GM19468 (cell line): ENCODE data around the gene FAM193B.
"Not testable (repeated sequence)": the region's sequence is repeated elsewhere in the genome, so short reads cannot be mapped to it uniquely, and the experiment has no call there.

Experiments used
- ATAC-seq: cut with Tn5 transposase; IDR thresholded peaks from one replicate; pipeline ENCODE4 v1.9.1; 2021; ENCODE audit warnings: mild to moderate bottlenecking, moderate library complexity, moderate number of reproducible peaks; ENCODE audit not compliant: unreplicated experiment; ENCODE audit errors: extremely low read depth

FAM193B gene

GRCh38 chr5:177588413-177588909 is 34.1 kb upstream of the FAM193B start:
- ATAC-seq, result no peak

GRCh38 chr5:177578316-177578715 is 24.0 kb upstream of the FAM193B start:
- ATAC-seq, result no peak

- no peak for ATAC-seq
Measured at GRCh38 chr5:177576169-177576568, 21.8 kb upstream of the FAM193B start.

- ATAC-seq, result no peak
Measured at GRCh38 chr5:177575488-177575887, 21.1 kb upstream of the FAM193B start.

- no peak for ATAC-seq
Measured at GRCh38 chr5:177569894-177570293, 15.5 kb upstream of the FAM193B start.

GRCh38 chr5:177568326-177568725 is 14.0 kb upstream of the FAM193B start:
- ATAC-seq, result no peak

- ATAC-seq, result no peak
Measured at GRCh38 chr5:177565046-177565445, 10.7 kb upstream of the FAM193B start.

- ATAC-seq, result not testable (repeated sequence)
Measured at GRCh38 chr5:177559446-177559941, 5.1 kb upstream of the FAM193B start.

GRCh38 chr5:177557796-177558195 is 3.4 kb upstream of the FAM193B start:
- ATAC-seq, result no peak

- ATAC-seq, result no peak
Measured at GRCh38 chr5:177557041-177557647, 2.8 kb upstream of the FAM193B start.

- ATAC-seq, result no peak
Measured at GRCh38 chr5:177555665-177556064, 1.3 kb upstream of the FAM193B start.

GRCh38 chr5:177555228-177555627 is 865 bp upstream of the FAM193B start:
- no peak for ATAC-seq

- no peak for ATAC-seq
Measured at GRCh38 chr5:177553671-177554429, 513 bp downstream of the FAM193B start.

GRCh38 chr5:177552839-177553455 is 1.4 kb downstream of the FAM193B start:
- no peak for ATAC-seq

- ATAC-seq, result no peak
Measured at GRCh38 chr5:177550122-177550521, 4.2 kb downstream of the FAM193B start.

GRCh38 chr5:177548495-177548894 is 5.9 kb downstream of the FAM193B start:
- no peak for ATAC-seq

GRCh38 chr5:177547736-177548135 is 6.6 kb downstream of the FAM193B start:
- no peak for ATAC-seq

- no peak for ATAC-seq
Measured at GRCh38 chr5:177546258-177546741, 8.1 kb downstream of the FAM193B start.

GRCh38 chr5:177545487-177546257 is 8.7 kb downstream of the FAM193B start:
- no peak for ATAC-seq

- no peak for ATAC-seq
Measured at GRCh38 chr5:177542816-177543465, 11.4 kb downstream of the FAM193B start.
